HG02610 (cell line): Measurements from ENCODE around the gene SSBP4.

ENCODE experiments used
- ATAC-seq: cut with Tn5 transposase; IDR thresholded peaks from one replicate; pipeline ENCODE4 v1.9.1; 2021; ENCODE audit warnings: mild to moderate bottlenecking, moderate library complexity; ENCODE audit not compliant: unreplicated experiment

The SSBP4 gene

DNA sequence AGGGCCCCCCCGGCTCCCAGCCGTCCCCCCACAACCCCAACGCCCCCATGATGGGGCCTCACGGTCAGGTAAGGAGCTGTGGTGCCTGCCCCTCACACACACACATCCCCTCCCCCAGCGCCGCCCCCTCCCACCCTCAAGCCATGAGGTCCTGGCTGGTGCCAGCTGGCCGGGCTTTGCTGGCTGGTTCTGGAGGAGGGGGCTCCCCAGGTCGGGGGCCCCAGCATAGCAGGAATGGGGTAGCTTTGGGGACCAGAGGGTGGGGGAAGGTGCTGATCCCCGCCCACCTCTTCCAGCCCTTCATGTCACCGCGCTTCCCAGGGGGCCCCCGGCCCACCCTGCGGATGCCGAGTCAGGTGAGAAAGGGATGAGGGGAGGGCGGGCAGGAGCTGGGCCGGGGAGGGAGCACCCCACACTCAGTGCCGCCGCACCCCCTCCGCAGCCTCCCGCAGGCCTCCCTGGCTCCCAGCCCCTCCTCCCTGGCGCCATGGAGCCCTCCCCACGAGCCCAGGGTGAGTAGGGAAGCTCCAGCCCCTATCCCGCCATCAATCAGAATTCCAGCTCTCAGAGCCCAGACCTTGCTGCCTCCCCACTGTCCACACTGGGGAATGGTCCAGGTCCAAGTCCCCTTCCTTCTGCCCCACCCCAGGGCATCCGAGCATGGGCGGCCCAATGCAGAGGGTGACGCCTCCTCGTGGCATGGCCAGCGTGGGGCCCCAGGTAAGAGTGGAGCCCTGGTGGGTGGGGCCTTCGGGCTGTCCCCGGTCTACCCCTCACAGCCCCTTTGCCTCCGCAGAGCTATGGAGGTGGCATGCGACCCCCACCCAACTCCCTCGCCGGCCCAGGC is 12.4 kb downstream of the SSBP4 start:
- ATAC-seq = no peak

DNA sequence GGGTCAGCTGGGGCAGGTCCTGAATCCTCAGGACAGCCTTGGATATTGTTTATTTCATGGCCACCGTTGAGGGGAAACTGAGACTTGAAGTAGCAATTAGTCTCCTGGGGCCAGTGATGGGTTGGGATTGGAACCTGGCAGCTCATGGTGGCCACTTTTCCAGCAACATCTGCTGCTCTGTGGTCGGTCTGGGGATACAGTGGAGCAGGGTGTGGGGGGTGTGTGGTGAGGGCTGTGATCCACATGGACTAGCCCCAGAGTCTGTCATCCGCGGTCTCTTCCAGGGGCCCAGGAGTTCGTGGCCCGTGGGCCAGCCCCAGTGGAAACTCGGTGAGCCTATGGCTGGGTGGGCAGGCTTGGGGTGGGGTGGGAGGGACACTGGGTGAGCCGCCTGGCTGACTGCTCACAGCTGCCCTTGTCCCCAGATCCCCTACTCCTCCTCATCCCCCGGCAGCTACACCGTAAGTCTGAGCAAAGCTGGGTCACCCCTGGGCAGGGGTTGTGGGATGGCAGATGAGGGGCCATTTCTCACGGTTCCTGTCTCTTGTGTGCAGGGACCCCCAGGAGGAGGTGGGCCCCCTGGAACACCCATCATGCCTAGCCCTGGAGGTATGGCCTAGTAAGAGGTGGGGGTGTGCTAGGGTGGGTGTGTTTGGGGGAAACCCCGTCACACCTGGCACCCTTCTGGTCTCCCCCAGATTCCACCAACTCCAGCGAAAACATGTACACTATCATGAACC is 13.2 kb downstream of the SSBP4 start:
- no peak for ATAC-seq

DNA sequence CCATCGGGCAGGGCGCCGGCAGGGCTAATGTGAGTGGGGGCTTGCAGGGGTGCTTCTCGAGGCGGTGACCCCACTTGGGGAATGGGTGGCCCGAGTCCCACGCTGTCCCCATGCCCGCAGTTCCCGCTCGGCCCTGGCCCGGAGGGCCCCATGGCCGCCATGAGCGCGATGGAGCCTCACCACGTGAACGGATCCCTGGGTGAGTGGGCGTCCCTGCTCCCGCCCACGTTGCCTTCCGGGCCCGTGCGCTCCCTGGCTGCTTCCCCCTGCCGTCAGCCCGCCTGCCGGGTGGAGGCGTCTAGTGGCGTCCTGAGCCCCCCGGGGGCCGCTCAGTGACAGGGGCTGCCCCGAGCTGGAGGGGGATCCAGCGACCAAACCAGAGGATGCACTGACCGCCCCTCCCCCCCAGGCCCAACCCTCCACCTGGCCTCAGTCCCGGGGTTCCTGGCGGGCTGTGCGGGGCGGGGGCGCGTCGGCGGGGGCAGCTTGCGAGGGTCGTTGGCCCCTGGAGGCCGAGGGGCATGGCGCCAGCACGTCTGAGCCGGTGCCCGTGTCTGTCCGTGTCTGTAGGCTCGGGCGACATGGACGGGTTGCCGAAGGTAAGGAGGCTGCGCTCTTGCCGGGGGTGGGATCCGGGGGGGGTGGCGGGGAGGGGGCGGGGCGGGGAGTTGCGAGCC is 14.0 kb downstream of the SSBP4 start:
- ATAC-seq = no peak

DNA sequence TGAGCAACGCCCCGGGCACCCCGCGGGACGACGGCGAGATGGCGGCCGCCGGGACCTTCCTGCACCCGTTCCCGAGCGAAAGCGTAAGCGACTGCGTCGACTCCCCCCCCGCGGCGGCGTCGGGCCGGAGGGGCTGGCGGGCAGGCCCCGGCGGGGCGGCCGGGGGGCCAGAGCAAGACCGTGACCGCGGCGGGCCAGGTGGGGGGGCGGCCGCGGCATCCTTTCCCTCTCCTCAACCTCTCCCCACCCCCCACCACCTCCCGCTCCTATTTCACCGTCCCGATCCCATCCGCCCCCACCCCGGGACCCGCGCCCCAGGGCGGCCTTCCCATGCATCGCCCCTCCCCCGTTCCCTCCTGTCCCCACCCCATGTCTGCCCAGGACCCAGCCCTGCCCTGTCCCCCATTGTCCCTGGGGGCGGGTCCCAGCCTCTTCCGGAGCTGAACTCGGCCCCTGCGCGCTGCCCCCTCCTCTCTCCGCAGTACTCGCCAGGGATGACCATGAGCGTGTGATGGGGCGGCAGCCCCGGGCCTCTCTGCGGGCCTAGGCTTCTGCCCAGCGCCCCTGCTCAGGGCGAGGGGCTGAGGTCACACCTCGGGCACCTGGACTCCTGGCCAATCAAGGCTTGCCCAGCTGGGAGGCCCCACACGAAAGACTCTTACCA is 14.7 kb downstream of the SSBP4 start:
- ATAC-seq = no peak

DNA sequence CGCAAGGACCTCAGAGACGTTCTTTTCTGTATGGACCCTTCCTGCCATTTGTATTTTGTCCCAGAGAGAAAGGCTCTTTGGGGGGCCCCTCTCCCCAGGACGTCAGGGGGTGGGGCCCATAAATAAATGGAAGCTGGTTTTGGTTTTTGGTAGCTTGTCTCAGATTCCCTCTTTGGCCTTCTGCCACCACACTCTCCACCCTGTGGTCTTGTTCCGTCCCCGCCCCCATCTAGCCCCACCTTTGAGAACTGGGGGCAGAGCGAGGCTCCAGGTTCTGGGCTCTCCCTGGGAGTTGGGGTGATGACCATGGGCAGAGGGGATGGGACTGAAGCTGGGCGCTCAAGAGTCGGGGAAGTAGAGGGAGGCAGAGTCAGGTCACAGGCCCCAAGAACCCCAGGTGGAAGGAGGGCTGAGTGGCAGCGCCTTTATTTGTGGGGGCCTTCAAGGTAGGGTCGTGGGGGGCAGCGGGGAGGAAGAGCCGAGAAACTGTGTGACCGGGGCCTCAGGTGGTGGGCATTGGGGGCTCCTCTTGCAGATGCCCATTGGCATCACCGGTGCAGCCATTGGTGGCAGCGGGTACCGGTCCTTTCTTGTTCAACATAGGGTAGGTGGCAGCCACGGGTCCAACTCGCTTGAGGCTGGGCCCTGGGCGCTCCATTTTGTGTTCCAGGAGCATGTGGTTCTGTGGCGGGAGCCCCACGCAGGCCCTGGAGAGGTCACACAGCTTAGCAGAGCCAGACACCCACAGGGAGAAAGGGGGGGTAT is 15.4 kb downstream of the SSBP4 start:
- no peak for ATAC-seq

DNA sequence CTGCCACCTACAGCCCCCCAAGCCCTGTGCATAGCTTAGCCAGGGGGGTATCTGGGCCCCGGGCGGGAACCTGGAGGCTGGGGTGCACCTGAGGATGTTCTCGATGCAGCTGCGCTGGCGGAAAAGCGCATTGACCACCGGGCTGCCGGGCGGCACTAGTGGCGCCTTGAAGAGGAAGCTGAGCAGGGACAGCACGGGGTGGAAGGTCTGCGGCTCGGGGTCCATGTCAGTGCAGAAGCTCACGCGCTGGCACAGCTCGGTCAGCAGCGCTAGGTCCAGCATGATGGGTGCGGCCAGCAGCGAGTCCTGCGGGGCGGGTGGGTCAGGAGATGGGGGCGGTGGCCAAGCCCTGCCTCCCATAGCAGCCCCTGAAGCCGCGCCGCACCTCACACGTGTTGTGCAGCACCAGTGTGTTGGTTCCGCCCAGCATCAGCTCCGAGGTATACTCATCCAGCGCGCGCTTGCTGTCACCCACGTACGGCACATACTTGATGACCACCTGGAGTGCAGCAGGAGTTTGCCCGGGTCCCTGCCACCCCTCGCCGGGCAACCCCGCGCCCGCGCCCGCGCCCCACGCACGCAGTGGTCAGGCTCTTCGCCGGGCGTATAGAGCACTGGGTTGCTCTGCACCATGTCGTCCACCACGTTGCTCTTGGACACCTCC is 16.1 kb downstream of the SSBP4 start:
- no peak for ATAC-seq

DNA sequence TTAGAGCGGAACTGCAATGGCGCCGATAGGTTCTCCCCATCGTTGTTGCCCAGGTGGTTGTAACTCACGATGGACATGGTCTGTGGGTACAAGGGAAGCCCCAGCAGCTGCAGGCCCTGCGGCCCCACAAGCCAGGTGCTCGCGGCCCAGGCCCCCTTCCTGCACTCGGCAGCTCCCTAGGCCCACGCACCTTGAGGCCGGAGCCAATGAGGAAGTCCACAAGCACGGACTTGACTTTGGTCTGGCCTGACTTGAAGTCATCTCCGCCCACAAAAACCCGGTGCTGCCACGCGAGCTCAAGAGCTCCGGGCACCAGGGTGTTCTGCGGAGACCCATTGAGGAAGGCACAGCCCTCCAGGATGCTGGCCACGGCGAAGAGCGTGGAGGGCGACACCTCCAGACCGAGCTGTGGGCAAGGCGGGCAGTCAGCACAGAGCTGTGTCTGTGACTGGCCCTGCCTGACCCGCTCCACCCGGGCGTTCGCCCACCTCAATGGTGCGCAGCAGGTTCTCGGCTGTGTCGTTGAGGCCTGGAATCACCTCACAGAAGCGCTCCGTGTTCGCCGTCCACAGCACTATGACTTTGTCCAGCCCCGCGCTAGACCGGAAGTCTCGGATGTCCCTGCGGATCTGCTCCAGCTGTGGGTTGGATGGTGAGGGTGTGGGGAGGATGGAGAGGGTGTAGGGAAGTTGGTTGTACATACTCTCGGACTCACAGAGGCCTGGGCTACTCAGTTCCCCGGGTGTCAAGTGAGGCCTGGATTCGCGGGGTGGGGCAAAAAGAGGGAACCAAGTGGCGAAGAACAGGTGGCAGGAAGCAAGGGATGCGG is 16.9 kb downstream of the SSBP4 start:
- ATAC-seq = no peak

DNA sequence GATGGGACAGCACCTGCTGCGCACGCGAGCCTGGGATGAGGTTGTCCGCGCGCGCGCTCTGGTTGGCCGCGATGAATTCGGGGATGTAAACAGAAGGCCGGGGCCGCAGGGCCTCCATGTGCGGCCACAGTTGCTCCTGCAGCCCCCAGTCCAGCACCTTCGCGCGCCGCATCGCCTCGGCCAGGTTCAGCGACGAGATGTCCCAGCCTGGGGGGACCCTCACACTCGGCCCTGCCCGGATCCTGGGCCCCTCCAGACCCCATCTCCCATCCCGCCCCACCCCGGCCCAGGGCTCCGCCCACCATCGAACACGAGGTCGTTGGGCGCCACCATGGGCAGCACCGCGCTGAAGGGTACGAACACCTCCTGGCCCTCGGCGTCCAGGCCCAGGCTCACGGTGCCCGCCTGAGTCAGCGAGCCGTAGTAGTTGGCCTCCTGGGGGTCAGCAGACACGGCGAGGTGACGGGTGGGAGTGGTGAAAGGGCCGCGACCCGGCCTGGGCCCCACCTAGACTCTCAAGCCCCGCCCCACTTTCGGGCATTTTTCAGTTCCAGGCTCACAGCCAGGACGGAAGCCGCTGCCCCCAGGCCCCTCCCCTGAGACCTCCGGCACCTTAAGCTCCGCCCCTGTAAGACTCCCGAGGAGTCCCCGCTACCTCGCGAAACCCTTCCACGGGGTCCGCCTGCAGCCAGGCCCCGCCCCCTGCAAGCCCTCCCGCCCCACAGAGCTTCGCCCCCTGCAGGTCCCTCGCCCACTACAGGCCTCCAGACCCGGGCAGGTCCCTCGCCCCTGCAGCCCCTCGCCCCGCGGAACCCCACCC is 17.7 kb downstream of the SSBP4 start:
- peak; percentile 41 for ATAC-seq

DNA sequence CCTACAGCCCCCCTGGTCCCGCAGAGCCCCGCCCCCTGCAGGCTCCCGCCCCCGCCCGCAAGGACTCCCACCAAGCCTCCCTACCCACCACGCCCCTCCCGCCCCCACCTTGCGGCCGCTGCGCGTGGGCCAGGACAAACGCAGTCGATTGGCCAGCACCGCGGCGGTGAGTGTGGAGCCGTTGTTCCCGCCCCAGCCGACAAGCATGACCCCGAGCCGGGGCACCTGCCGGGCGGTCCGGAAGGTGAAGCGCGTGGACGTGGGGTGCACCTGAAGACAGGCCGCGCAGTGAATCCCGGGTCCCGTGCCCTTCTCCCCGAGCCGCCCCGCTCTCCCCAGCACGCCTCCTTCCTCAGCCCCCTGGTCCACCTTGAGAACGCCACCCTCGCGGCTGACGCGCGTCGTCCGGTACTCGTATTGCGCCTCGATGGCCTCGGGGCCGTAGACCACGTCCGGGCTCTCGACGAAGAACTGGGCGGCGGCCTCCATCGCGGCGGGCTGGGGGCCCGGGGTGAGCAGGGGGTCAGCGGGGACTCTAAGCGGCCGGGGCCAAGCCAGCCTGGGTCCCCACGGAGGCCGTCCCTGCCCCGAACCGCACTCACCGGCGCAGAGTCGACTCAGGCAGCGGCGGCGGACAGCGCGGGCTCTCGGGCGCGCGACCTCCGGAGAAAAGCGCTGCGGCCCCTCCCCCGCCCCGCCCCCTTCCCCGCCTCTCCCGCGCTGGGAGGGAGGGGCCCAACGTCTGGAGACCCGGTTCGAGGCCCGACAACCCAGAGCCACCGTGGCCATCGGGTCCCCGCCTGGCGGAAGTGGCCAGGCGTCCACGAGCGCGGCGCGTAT is 18.5 kb downstream of the SSBP4 start, which contains the start of gene ISYNA1:
Gene ISYNA1, minus strand, starts transcription at position 643 of the 840 bp plus-strand sequence. Its CDS starts 154 bp downstream, at position 489.
- ATAC-seq = no peak

DNA sequence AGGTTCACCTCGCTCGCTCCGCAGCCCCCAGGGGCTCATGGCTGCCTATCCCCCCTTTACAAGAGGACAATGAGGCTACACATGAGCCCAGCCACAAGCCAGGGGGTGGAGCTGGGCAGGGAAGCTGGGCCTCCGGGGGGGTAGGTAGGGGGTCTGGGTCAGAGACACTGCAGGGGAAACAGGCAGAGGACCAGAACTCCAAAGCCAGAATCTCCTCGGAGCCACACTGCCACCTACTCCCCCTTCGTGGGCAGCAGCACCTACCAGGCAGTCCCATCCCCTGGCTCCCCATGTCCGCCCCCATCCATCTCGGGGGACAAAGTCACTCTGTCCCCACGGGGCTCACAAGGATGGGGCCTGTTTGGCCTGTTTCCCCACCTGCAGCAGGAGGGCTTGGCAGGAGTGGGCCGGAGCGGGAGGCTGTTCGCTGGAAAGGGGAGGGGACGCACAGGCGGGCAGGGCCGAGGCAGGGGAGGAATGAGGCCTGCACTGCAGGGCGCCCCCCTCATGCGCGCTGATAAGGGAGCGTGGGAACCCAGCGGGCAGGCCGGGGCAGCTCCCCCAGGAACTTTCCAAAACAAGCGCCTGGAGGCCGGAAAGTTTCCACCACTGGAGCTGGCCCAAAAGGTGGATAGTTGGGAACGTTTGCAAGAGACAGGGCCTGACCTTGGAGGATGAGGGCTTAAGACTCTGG is 19.3 kb downstream of the SSBP4 start:
- ATAC-seq = no peak

DNA sequence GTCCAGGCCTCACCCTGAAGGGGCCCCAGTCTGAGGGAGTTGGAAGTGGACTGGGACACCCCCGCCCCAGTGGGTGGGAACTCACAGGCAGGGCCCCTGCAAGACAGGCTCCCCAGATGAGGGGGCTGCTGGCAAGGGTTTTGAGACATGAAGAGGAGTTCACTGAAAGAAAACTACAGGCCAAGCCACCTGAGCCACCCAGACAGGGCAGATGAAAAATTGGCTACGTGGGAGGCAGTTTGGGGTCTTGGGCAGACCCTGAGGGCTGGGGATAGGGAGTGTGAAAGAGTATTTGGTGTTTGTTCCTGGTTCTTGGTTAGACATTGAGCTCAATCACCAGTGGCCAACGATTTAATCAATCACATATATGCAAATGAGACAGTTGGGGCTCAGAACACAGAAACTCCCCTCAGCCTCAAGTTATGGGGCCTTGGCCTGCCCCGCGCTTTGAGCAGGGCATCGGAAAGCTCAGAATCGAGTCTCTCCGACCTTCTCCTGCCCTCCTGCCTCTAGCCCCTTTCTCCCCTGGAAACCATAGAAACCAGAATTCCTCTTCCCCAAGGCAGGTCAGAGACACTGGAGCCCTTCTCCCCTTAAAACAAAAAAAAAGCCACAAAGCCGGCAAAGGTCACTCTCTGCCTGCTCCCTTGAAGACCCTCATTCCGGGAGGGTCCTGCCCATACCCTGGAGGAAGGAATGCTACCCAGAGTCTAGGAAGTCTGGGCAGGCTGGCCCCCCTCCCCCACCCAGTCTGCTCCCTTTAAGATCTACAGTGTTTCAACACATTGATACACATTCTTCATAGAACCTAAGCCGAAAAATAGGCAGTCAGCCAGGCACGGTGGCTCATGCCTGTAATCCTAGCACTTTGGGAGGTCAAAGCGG is 20.1 kb downstream of the SSBP4 start:
- ATAC-seq = no peak

DNA sequence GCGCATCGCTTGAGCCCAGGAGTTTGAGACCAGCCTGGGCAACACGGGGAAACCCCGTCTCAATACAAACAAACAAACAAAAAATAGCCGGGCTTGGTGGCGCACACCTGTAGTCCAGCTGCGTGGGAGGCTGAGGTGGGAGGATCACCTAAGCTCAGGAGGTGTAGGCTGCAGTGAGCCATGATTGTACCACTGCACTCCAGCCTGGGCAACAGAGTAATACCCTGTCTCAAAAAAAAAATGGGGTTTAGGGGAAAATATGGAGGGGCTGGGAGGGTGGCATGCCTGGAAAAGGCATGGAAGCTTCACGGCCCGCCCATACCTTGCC is 20.7 kb downstream of the SSBP4 start:
- no peak for ATAC-seq

DNA sequence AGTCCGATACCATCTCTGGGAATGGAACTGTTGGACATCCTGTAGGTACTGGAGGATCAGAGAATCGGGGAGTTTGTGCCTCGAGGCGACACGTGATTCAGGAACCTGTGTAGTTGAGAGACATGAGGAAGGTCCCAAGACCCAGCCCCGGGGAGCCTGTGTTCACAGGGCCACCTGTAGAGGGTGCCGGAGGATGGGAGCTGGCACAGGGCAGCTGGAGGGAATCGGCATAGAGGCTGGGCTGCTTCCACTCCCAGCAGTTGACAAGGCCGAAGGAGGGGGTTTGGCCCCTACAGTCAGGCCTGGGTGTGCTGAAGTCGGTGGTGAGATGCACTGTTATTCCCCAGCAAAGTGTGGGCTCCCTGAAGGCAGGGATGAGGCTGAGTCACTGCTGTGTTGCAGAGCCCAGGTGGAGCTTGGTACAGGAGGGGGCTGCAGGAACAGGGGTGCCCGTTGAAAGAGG is 21.2 kb downstream of the SSBP4 start:
- no peak for ATAC-seq

DNA sequence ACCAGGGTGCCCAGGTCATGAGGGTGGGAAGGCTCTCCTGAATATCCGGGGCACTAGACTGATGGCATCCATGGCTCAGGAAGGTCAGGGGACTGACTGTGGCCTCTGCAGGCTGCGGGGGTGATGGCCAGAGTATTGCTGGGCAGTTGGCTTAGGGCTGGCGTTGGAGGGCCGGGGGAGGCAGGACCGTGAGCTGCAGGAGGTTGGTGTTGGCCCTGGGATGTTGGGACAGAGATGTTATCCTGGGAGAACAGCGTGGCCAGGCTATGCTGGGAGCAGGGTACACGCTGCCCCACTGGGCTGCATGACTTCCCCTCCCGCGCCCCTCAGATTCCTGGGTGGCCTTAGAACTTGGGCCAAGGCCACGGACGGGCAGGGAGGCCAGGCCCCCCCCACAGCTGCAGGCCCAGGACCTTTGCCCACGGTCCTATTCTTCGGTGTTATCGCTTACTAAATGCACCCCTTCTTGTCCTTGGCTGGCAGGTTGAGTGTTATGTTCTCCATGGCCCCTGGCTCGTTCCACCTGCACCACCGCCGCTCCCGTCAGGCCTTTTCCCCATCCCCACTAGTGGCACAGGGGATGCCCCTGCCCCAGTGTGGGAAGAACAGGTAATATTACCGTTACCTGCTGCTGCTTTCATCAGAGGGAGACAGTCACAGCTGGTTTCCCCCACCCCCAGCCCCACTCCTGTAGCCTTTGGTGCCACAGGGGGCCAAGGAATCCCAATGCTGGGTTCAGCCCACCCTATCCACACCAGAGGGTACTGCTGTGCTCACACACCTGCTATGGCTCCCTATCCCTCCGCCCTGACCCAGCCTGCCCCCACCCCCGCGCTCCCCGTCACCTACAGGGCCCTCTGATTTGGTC is 22.0 kb downstream of the SSBP4 start:
- no peak for ATAC-seq
